Astrocyte (in vitro differentiated cells and primary cell): ENCODE results near the gene PLB1. TPM values are rescaled to one million over a fixed set of nuclear protein-coding genes. Genes with fewer than 3 reads are reported as not detected.

Experiments
- DNase-seq: peaks from one replicate; pipeline ENCODE4 v3.0.0-alpha.2; 2010; ENCODE audit warnings: low read depth
- FAIRE-seq: peaks from 2 replicates; lab custom pipeline; 2011; peaks lifted over from hg19 to GRCh38; lab: Jason Lieb, UNC
- H2AFZ ChIP-seq: 2 replicates; pipeline ENCODE4 v1.6.0; 2012; ENCODE audit warnings: low read depth, low read length, inconsistent platforms
- H3K27ac ChIP-seq: 2 replicates; pipeline ENCODE4 v1.5.1; 2011; ENCODE audit warnings: low read depth, low read length, inconsistent platforms
- H3K27me3 ChIP-seq: 2 replicates; pipeline ENCODE4 v1.6.0; 2011; ENCODE audit warnings: low read length, inconsistent platforms; ENCODE audit not compliant: insufficient read depth
- H3K36me3 ChIP-seq: 2 replicates; pipeline ENCODE4 v1.5.1; 2011; ENCODE audit warnings: low read length, inconsistent platforms; ENCODE audit not compliant: insufficient read depth
- H3K4me1 ChIP-seq: 2 replicates; pipeline ENCODE4 v1.5.1; 2011; ENCODE audit warnings: low read length, inconsistent platforms; ENCODE audit not compliant: insufficient read depth
- H3K4me2 ChIP-seq: 2 replicates; pipeline ENCODE4 v1.6.0; 2012; ENCODE audit warnings: low read length, inconsistent platforms
- H3K4me3 ChIP-seq: 2 replicates; pipeline ENCODE4 v1.5.1; 2011; ENCODE audit warnings: low read depth, mild to moderate bottlenecking, low read length, inconsistent platforms; ENCODE audit not compliant: insufficient read depth
- H3K79me2 ChIP-seq: 2 replicates; pipeline ENCODE4 v1.6.0; 2012; ENCODE audit warnings: mild to moderate bottlenecking, low read length, inconsistent platforms; ENCODE audit not compliant: insufficient read depth
- H3K9ac ChIP-seq: 2 replicates; pipeline ENCODE4 v1.6.0; 2012; ENCODE audit warnings: mild to moderate bottlenecking, low read length, inconsistent platforms
- H3K9me3 ChIP-seq: 2 replicates; pipeline ENCODE4 v1.5.1; 2012; ENCODE audit warnings: low read depth, mild to moderate bottlenecking, low read length, inconsistent platforms; ENCODE audit not compliant: insufficient read depth
- H4K20me1 ChIP-seq: 2 replicates; pipeline ENCODE4 v1.6.0; 2012; ENCODE audit warnings: low read length, inconsistent platforms; ENCODE audit not compliant: insufficient read depth
- H3K27ac Mint-ChIP-seq: one replicate; pipeline ENCODE4 v1.8.0; 2021; ENCODE audit warnings: mild to moderate bottlenecking, mixed read lengths; ENCODE audit not compliant: unreplicated experiment
- H3K27me3 Mint-ChIP-seq: one replicate; pipeline ENCODE4 v1.8.0; 2021; ENCODE audit warnings: low read depth, mixed read lengths; ENCODE audit not compliant: unreplicated experiment
- H3K36me3 Mint-ChIP-seq: one replicate; pipeline ENCODE4 v1.8.0; 2021; ENCODE audit warnings: low read depth, mixed read lengths; ENCODE audit not compliant: unreplicated experiment
- H3K4me1 Mint-ChIP-seq: one replicate; pipeline ENCODE4 v1.8.0; 2021; ENCODE audit warnings: low read depth, mixed read lengths; ENCODE audit not compliant: unreplicated experiment
- H3K4me3 Mint-ChIP-seq: one replicate; pipeline ENCODE4 v1.8.0; 2021; ENCODE audit warnings: mild to moderate bottlenecking, moderate library complexity, mixed read lengths; ENCODE audit not compliant: unreplicated experiment
- H3K9me3 Mint-ChIP-seq: one replicate; pipeline ENCODE4 v1.8.0; 2021; ENCODE audit warnings: mild to moderate bottlenecking, mixed read lengths; ENCODE audit not compliant: unreplicated experiment
- CTCF ChIP-seq: IDR thresholded peaks from 2 replicates; pipeline ENCODE4 v1.5.1; 2011; ENCODE audit warnings: low read depth, mild to moderate bottlenecking, inconsistent platforms, low read length, moderate library complexity; ENCODE audit not compliant: insufficient read depth
- EZH2 ChIP-seq: IDR thresholded peaks from 2 replicates; pipeline ENCODE4 v1.6.1; 2012; ENCODE audit warnings: mild to moderate bottlenecking, low read length, inconsistent platforms; ENCODE audit not compliant: insufficient read depth
- total RNA-seq: library from RNA; stranded (reverse); gene quantifications from 2 replicates; pipeline ENCODE4 v1.2.1, GENCODE V29; 2021

Gene PLB1
- total RNA-seq, 1 donor from 2014 or later = 0.98 TPM

- FAIRE-seq (no peak), DNase-seq (peak; percentile 96)
- Histone ChIP-seq H3K79me2 (no peaks in the 10 kb centered on the region), H4K20me1 (no peaks in the 10 kb centered on the region), H3K36me3 (no peaks in the 10 kb centered on the region), H3K9ac (peak overlapping the region; percentile 51), H3K4me1 (peaks cover 24% of the 10 kb centered on the region), H3K4me2 (peak overlapping the region; percentile 37), H3K4me3 (no peak overlapping the region), H3K9me3 (no peaks in the 10 kb centered on the region), H3K27ac (peak overlapping the region; percentile 54), H3K27me3 (no peaks in the 10 kb centered on the region), H2AFZ (peak overlapping the region; percentile 20)
- Mint-ChIP-seq H3K36me3 (no peaks in the 10 kb centered on the region), H3K27me3 (no peaks in the 10 kb centered on the region), H3K4me1 (peaks cover 22% of the 10 kb centered on the region), H3K9me3 (no peaks in the 10 kb centered on the region), H3K4me3 (no peak overlapping the region), H3K27ac (no peak overlapping the region)
- TF ChIP-seq EZH2 (no peak), CTCF (no peak)
Observed at GRCh38 chr2:28613633-28614501, 118.0 kb downstream of the PLB1 start.

GRCh38 chr2:28615706-28616105 is 119.8 kb downstream of the PLB1 start:
- Histone ChIP-seq H3K27ac (no peak overlapping the region), H2AFZ (no peak overlapping the region), H3K9me3 (no peaks in the 10 kb centered on the region), H3K36me3 (no peaks in the 10 kb centered on the region), H3K4me3 (no peak overlapping the region), H4K20me1 (no peaks in the 10 kb centered on the region), H3K4me1 (peaks cover 23% of the 10 kb centered on the region), H3K9ac (no peak overlapping the region), H3K27me3 (no peaks in the 10 kb centered on the region), H3K79me2 (no peaks in the 10 kb centered on the region), H3K4me2 (no peak overlapping the region)
- Mint-ChIP-seq H3K9me3 (no peaks in the 10 kb centered on the region), H3K27ac (no peak overlapping the region), H3K27me3 (no peaks in the 10 kb centered on the region), H3K4me3 (no peak overlapping the region), H3K4me1 (peaks cover 24% of the 10 kb centered on the region), H3K36me3 (no peaks in the 10 kb centered on the region)
- no peak for TF ChIP-seq EZH2
- TF ChIP-seq CTCF = no peak
- FAIRE-seq (no peak), DNase-seq (no peak)

- no peaks in the 10 kb centered on the region for H3K27me3 Mint-ChIP-seq
- Histone ChIP-seq H3K4me2 (no peak overlapping the region), H3K79me2 (no peaks in the 10 kb centered on the region), H3K4me1 (peaks cover 21% of the 10 kb centered on the region), H3K9ac (no peak overlapping the region), H3K27me3 (no peaks in the 10 kb centered on the region), H3K4me3 (no peak overlapping the region), H3K27ac (no peak overlapping the region), H4K20me1 (no peaks in the 10 kb centered on the region), H3K36me3 (no peaks in the 10 kb centered on the region), H3K9me3 (no peaks in the 10 kb centered on the region), H2AFZ (no peak overlapping the region)
- DNase-seq (no peak), FAIRE-seq (no peak)
- no peak overlapping the region for H3K27ac Mint-ChIP-seq
- TF ChIP-seq EZH2 (no peak), CTCF (no peak)
- peaks cover 23% of the 10 kb centered on the region for H3K4me1 Mint-ChIP-seq
- no peaks in the 10 kb centered on the region for H3K36me3 Mint-ChIP-seq
- H3K9me3 Mint-ChIP-seq = no peaks in the 10 kb centered on the region
- H3K4me3 Mint-ChIP-seq = no peak overlapping the region
Observed at GRCh38 chr2:28616396-28616999, 120.6 kb downstream of the PLB1 start.
